NCI-H748 treated with DMSO at 0.1 percent for 48 hours (cell line): ENCODE measurements around the gene EPHB4.
"Not testable (repeated sequence)": the region's sequence is repeated elsewhere in the genome, so short reads cannot be mapped to it uniquely, and the experiment has no call there.

Source experiments
- DNase-seq: peaks from one replicate; lab custom pipeline; 2025; lab: John Stamatoyannopoulos, UW

Gene EPHB4

DNA sequence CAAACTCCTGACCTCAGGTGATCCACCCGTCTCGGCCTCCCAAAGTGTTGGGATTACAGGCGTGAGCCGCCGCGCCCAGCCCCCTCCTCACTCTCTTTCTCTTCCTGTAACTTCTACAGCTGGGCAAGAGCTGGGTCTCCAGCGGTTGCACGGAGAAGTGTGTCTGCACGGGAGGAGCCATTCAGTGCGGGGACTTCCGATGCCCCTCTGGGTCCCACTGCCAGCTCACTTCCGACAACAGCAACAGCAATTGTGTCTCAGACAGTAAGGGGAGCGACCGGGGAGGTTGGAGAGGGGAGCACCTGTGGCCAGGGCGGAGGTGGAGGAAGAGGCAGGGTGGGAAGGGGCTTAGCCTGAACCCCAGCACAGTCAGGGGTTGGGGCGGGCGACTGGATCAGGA lies 41.4 kb downstream of the EPHB4 start:
- no peak for DNase-seq

GRCh38 chr7:100783804-100784203 lies 43.5 kb downstream of the EPHB4 start:
- no peak for DNase-seq

- no peak for DNase-seq
These were observed 46.1 kb downstream of the EPHB4 start for GRCh38 chr7:100781255-100781654.

DNA sequence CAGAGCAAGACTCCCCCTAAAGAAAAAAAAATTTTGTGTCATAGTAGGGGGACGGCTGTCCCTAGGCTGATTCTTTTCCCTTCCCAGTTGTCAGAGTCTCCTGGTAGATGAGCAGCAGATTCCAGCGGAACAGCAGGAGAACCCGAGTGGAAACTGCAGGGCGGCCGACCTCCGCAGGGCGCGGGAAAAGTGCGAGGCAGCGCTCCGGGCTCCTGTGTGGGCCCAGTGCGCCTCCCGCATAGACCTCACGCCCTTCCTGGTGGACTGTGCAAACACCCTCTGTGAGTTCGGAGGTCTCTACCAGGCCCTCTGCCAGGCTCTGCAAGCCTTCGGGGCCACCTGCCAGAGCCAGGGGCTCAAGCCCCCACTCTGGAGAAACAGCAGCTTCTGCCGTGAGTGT lies 48.0 kb downstream of the EPHB4 start:
- no peak for DNase-seq

- DNase-seq, result no peak
These were observed 49.2 kb downstream of the EPHB4 start for GRCh38 chr7:100778061-100778621.

GRCh38 chr7:100773491-100773890 lies 53.8 kb downstream of the EPHB4 start:
- no peak for DNase-seq

DNA sequence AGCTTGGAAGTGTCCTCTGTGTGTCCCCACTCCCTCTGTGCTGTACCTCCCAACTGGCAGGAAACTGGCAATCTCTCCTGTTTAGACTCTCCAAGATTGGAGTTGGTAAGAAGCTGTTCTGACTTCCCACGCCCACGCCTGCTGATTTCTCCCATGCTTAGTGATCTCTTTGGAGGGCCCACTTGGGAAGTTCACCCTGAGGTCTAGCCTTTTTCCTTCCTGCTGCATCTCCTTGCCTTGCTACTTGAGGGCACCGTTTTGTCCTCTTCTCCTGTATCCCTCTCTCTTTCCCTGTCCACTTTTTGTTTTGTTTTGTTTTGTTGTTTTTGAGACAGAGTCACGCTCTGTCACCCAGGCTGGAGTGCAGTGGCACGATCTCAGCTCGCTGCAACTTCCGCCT lies 58.5 kb downstream of the EPHB4 start:
- no peak for DNase-seq

GRCh38 chr7:100765250-100765649 lies 62.1 kb downstream of the EPHB4 start:
- DNase-seq, result no peak

- no peak for DNase-seq
These were observed 62.5 kb downstream of the EPHB4 start for GRCh38 chr7:100764841-100765240.

DNA sequence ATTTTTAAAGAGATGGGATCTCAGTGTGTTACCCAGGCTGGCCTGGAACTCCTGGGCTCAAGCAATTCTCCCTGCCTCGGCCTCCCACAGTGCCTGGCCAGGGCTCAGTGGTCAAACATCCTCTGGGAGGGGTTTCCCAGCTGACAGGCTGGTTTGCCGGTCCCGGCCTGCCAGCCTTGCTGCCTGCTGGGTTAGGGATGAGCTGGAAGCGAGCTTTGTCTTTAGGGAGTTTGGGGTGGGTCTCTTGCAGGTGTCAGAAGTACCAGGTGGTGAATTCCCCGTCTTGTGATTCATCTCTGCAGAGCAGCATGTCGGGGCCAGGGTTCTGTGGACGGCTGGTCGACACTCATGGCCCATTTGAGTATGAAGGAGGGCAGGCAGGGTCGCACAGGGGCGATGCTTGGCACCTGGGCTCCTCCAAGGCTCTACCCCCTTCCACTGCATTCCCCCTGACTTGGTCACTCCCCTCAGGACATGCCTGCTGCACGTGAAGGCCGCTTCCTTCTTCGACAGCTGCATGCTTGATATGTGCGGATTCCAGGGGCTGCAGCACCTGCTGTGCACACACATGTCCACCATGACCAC lies 63.7 kb downstream of the EPHB4 start:
- DNase-seq, result no peak

DNA sequence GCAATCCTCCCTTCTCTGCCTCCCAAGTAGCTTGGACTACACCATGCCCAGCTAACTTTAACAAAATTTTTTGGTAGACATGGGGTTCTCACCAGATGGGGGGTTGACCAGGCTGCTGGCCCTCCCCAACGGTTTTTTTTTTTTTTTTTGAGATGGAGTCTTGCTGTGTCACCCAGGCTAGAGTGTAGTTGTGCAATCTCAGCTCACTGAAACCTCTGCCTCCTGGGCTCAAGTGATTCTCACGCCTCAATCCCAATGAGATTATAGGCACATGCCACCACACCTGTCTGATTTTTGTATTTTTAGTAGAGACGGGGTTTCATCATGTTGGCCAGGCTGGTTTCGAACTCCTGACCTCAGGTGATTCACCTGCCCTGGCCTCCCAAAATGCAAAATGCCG lies 64.5 kb downstream of the EPHB4 start:
- not testable (repeated sequence) for DNase-seq

DNA sequence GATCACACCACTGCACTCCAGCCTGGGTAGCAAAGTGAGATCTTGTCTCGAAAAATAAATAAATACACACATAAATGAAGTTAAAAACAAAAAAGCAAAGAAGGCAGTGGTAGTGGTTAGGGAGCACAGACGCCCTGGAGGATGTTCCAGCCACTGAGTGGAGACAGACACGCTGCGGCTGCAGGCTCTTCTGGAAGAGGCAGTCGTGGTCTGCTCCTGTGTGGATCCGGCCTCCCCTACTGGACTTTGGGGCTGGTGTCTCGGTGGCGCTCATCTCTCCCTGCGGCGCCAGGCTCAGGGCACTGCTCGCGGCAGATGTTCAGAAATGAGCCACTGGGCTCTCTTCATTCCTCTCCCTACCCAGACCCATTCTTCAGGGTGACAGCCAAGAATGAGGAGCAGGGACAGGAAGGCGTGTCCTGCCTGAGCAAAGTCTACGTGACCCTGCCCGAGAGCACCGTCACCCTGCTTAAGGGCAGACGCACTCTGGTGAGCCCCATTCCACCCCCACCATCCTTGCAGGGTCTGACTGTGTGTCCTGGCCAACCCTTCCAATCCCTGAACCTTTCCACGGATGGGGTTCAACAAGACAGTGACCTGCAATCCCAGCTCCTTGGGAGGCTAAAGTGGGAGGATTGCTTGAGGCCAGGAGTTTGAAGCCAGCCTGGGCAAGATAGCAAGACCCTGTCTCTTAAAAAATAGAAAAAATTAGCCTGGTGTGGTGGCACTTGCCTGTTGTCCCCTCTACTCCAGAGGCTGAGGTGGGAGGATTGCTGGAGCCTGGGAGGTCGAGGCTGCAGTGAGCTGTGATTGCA lies 67.8 kb downstream of the EPHB4 start:
- no peak for DNase-seq

DNA sequence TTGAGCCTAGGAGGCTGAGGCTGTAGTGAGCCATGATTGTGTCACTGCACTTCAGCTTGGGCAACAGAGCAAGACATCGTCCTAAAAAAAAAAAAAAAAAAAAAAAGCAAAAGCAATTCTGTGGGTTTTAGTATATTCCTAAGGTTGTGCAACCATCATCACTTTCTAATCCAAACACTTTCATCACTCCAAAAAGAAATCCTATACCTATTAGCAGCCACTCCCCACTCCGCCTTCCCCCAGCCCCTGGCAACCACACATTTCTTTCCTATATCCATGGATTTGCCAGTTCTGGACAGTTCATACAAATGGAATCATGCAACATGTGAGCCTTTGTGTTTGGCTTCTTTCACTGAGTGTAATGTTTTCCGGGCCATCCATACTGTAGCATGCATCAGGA lies 73.6 kb downstream of the EPHB4 start:
- DNase-seq, result no peak

GRCh38 chr7:100752994-100753393 lies 74.3 kb downstream of the EPHB4 start:
- DNase-seq, result no peak
